Pancreas (tissue), 10 donors: Measurements from ENCODE around the gene SPHK2. TPM values are rescaled to one million over a fixed set of nuclear protein-coding genes. Genes with fewer than 3 reads are reported as not detected.

ENCODE experiments used
- ATAC-seq, 4 donors: fragments of 200-7000 bp; cut with Tn5 transposase; one replicate each; pipeline versions ENCODE4 v1.8.0 to v1.9.1; 2020; ENCODE audit warnings: mild to moderate bottlenecking in 4 of 4, moderate library complexity in 4 of 4
- DNase-seq, 6 donors: peaks; one replicate each; pipeline ENCODE4 v3.0.0-alpha.2; 2020
- FAIRE-seq: peaks from 2 replicates; lab custom pipeline; 2012; peaks lifted over from hg19 to GRCh38; lab: Jason Lieb, UNC
- H3K27ac ChIP-seq, 4 donors: fragments of 200-600 bp; sonication (generic); 1 replicate in 3 of 4; 2 replicates in 1 of 4; pipeline versions ENCODE4 v1.5.0 to v1.8.0; 2020
- H3K27me3 ChIP-seq, 4 donors: fragments of 200-600 bp; one replicate each; pipeline ENCODE4 v1.8.0; 2021
- H3K36me3 ChIP-seq, 3 donors: fragments of 200-600 bp; sonication (generic) in 1 of 3; one replicate each; pipeline versions ENCODE4 v1.5.0 to v1.8.0; 2020 to 2021
- H3K4me1 ChIP-seq, 3 donors: fragments of 200-600 bp; one replicate each; pipeline ENCODE4 v1.8.0; 2021
- H3K4me3 ChIP-seq, 4 donors: fragments of 200-600 bp; sonication (generic) in 2 of 4; one replicate each; pipeline versions ENCODE4 v1.5.0 to v1.8.0; 2020 to 2021
- H3K9me3 ChIP-seq, 4 donors: fragments of 200-600 bp; one replicate each; pipeline ENCODE4 v1.8.0; 2021
- CTCF ChIP-seq, 4 donors: fragments of 200-600 bp; sonication (generic) in 3 of 4; IDR thresholded peaks; one replicate each; pipeline versions ENCODE4 v1.5.0 to v1.8.0; 2021; ENCODE audit warnings: antibody characterized with exemption in 4 of 4
- WGBS, 2 donors: extraction: QIAGEN DNeasy Blood & Tissue Kit; methylation state at CpG; one replicate each; pipeline ENCODE4 v1.1.7; 2013; 5-methylcytosine and 5-hydroxymethylcytosine counted together
- intact Hi-C, 3 donors: fragments of 100-400 bp; cut with DNase I; formaldehyde crosslinking; loops; one replicate each; pipeline versions ENCODE4 v1.11.1 to v1.14.2; 2022
- polyA plus RNA-seq, 2 donors: library from polyadenylated mRNA; stranded (reverse); fragments of 200-250 nt; gene quantifications; one replicate each; pipeline ENCODE4 v1.2.3, GENCODE V29; 2013
- total RNA-seq, 6 donors: library from RNA; stranded (reverse); fragmentation: NEBNext Ultra II Directional in 4 of 6; extraction: Animal tissue kit (Norgen Biotek cat#: 25700) in 4 of 6; gene quantifications; one replicate each; pipeline versions ENCODE4 v1.2.1 to v1.2.4, GENCODE V29; 2021 to 2023
- donor health status: healthy with polysubstance abuse.
- donor health status: DM: no; HTN: no; CAD: no; lungs with moderate emphysema.
- donor health status: DM: no; HTN: no; CAD: no.
- donor health status: control.
- donor health status: control.
- donor health status: Bipolar disorder and iron deficiency.
- donor health status: DM: yes; HTN: yes; CAD: no.
- donor health status: DM: no; HTN: no; CAD: no.
- donor health status: DM: no; HTN: no; CAD: no.
- donor health status: DM: yes; HTN: yes; CAD: no.

The SPHK2 gene
- total and polyA plus RNA-seq, 8 donors, result 4.3 to 24.0 (median 7.5) TPM

DNA sequence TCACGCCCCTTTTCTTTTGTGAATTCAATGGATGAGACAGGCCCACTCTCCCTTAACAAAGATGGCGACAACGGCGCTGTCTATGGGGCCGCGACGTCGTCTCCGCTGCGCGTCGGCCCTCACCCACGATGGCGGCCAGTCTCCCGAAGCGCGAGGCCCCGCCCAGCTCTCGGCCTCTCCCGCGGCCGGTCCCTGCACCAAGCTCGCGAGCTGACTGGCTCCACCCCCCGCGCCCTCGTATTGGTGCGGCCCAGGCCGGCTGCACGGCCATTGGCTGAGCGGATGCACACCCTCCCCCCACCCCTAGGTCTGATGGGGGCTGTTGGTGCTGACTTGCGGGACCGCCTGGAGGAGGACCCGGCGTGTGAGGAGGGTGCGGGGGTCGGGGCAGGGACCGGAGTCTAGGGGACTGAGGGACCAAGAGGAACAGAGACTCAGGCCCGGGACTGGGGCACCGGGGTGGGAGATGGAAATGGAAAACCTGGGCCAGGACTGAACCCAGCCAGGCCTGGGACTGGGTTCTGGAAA, 4.8 kb downstream of the SPHK2 start:
- TF ChIP-seq CTCF (IDR thresholded peaks at IDR 0.05), result no peak
- DNase-seq, result peak; percentile 97 to 98 (median 98)
- peak; percentile 81 to 87 (median 84) for ATAC-seq
- peaks cover 0 to 17% (median 0%) of the 10 kb centered on the region in 3 donors for H3K4me1 ChIP-seq
- no peaks in the 10 kb centered on the region for H3K9me3 ChIP-seq
- intact Hi-C loops, result no loop called here
- H3K4me3 ChIP-seq, result peak overlapping the region; percentile 4 to 51 (median 24)
- peak; percentile 91 for FAIRE-seq
- H3K27me3 ChIP-seq, result no peaks in the 10 kb centered on the region
- WGBS, 2 donors, result 1% methylated on average over 39 to 40 of the region's 40 CpGs
- no peaks in the 10 kb centered on the region for H3K36me3 ChIP-seq
- H3K27ac ChIP-seq, result peak overlapping the region; percentile 42 to 69 (median 53)

GRCh38 chr19:48624791-48625723, 5.8 kb downstream of the SPHK2 start:
- ATAC-seq (no peak), DNase-seq (peak in 3 of 6 donors; percentile 49 to 81 (median 58)), FAIRE-seq (no peak)
- H3K36me3 ChIP-seq, result no peaks in the 10 kb centered on the region
- peak overlapping the region in 1 of 4 donors; percentile 51 for H3K4me3 ChIP-seq
- H3K4me1 ChIP-seq, result peaks cover 0 to 13% (median 0%) of the 10 kb centered on the region in 3 donors
- no peak for TF ChIP-seq CTCF (IDR thresholded peaks at IDR 0.05)
- no peaks in the 10 kb centered on the region for H3K9me3 ChIP-seq
- H3K27me3 ChIP-seq, result no peaks in the 10 kb centered on the region
- intact Hi-C loops, result no loop called here
- H3K27ac ChIP-seq, result peak overlapping the region in 1 of 4 donors; percentile 69
- WGBS, 2 donors, result 50 to 52% methylated on average over 23 to 24 of the region's 24 CpGs

- FAIRE-seq (no peak), ATAC-seq (no peak), DNase-seq (peak in 4 of 6 donors; percentile 13 to 81 (median 66))
- WGBS, 2 donors, result 90 to 91% methylated on average over 30 of the region's 30 CpGs
- intact Hi-C loops, result no loop called here
- peaks cover 0 to 6% (median 0%) of the 10 kb centered on the region in 3 donors for H3K36me3 ChIP-seq
- no peaks in the 10 kb centered on the region for H3K9me3 ChIP-seq
- H3K4me3 ChIP-seq, result no peak overlapping the region
- peaks cover 0 to 9% (median 0%) of the 10 kb centered on the region in 3 donors for H3K4me1 ChIP-seq
- no peaks in the 10 kb centered on the region for H3K27me3 ChIP-seq
- no peak for TF ChIP-seq CTCF (IDR thresholded peaks at IDR 0.05)
- no peak overlapping the region for H3K27ac ChIP-seq
Observed at GRCh38 chr19:48625891-48626327, 6.6 kb downstream of the SPHK2 start.

DNA sequence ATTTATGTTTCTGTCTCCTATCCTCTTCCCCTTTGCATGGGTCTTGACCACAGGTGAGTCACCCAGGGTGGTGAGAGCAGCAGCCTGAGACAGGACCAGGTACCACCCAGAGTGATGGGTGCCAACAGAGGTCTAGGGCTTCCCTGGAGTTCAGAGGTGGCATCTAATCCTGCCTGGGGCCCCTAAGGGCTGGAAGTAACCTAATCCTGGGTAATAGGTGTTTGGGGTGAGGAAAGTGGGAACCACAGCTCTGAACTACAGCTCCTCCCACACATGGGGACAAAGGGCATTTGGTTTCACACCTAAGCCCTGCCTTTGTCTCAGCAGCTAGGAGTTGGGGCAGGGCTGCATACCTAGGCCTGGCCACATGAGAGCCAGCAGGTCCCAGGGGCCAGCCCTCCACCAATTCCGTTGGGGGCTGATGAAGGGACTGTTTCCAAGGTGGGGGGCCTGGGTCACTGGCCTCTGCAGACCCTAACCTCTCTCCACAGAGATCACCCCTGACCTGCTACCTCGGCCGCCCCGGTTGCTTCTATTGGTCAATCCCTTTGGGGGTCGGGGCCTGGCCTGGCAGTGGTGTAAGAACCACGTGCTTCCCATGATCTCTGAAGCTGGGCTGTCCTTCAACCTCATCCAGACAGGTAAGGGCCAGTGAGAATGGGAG, 8.0 kb downstream of the SPHK2 start:
- Histone ChIP-seq H3K4me1 (peaks cover 0 to 9% (median 0%) of the 10 kb centered on the region in 3 donors), H3K27me3 (no peaks in the 10 kb centered on the region), H3K9me3 (no peaks in the 10 kb centered on the region), H3K36me3 (peaks cover 0 to 11% (median 0%) of the 10 kb centered on the region in 3 donors), H3K27ac (no peak overlapping the region), H3K4me3 (no peak overlapping the region)
- TF ChIP-seq CTCF (IDR thresholded peaks at IDR 0.05), result no peak
- DNase-seq (peak in 1 of 6 donors; percentile 72), ATAC-seq (no peak), FAIRE-seq (no peak)
- intact Hi-C loops, result no loop called here
- 75 to 76% methylated on average over 6 of the region's 6 CpGs for WGBS, 2 donors
